Right renal cortex interstitium (tissue), 3 donors: Measurements from ENCODE around the gene PLEKHM1. TPM values are rescaled to one million over a fixed set of nuclear protein-coding genes. Genes with fewer than 3 reads are reported as not detected.
"Not testable (repeated sequence)": the region's sequence is repeated elsewhere in the genome, so short reads cannot be mapped to it uniquely, and the experiment has no call there.

ENCODE experiments used
- DNase-seq, 3 donors: peaks; one replicate each; pipeline ENCODE4 v3.0.0-alpha.2; 2013; ENCODE audit warnings: low read depth in 3 of 3, low spot score in 2 of 3
- polyA plus RNA-seq, 3 donors: library from polyadenylated mRNA; unstranded; fragments of 120-200 nt; gene quantifications; one replicate each; pipeline ENCODE4 v1.2.1, GENCODE V29; 2013; ENCODE audit not compliant: insufficient read length in 3 of 3

Gene PLEKHM1
- polyA plus RNA-seq, 3 donors = 10.4 to 11.6 (median 11.5) TPM

- not testable (repeated sequence) for DNase-seq
Measured at GRCh38 chr17:45468293-45469203, 22.0 kb downstream of the PLEKHM1 start.

- not testable (repeated sequence) for DNase-seq
Measured at GRCh38 chr17:45461524-45462327, 28.8 kb downstream of the PLEKHM1 start.

- not testable (repeated sequence) for DNase-seq
Measured at GRCh38 chr17:45460422-45460821, 30.1 kb downstream of the PLEKHM1 start.

GRCh38 chr17:45454341-45454740 is 36.2 kb downstream of the PLEKHM1 start:
- not testable (repeated sequence) for DNase-seq

GRCh38 chr17:45453731-45454130 is 36.8 kb downstream of the PLEKHM1 start:
- DNase-seq = not testable (repeated sequence)

- DNase-seq = not testable (repeated sequence)
Measured at GRCh38 chr17:45453225-45453534, 37.3 kb downstream of the PLEKHM1 start.

- DNase-seq = not testable (repeated sequence)
Measured at GRCh38 chr17:45452329-45453224, 37.9 kb downstream of the PLEKHM1 start.

GRCh38 chr17:45451660-45452059 is 38.9 kb downstream of the PLEKHM1 start:
- not testable (repeated sequence) for DNase-seq

GRCh38 chr17:45451131-45451530 is 39.4 kb downstream of the PLEKHM1 start:
- DNase-seq = no peak

GRCh38 chr17:45449708-45450329 is 40.7 kb downstream of the PLEKHM1 start:
- DNase-seq = not testable (repeated sequence)

- not testable (repeated sequence) for DNase-seq
Measured at GRCh38 chr17:45449260-45449659, 41.3 kb downstream of the PLEKHM1 start.

GRCh38 chr17:45448483-45448882 is 42.0 kb downstream of the PLEKHM1 start:
- DNase-seq = not testable (repeated sequence)

GRCh38 chr17:45448066-45448465 is 42.5 kb downstream of the PLEKHM1 start:
- DNase-seq = not testable (repeated sequence)

GRCh38 chr17:45447650-45448049 is 42.9 kb downstream of the PLEKHM1 start:
- DNase-seq = not testable (repeated sequence)

GRCh38 chr17:45446872-45447625 is 43.5 kb downstream of the PLEKHM1 start:
- not testable (repeated sequence) for DNase-seq

- not testable (repeated sequence) for DNase-seq
Measured at GRCh38 chr17:45445901-45446743, 44.4 kb downstream of the PLEKHM1 start.

GRCh38 chr17:45444856-45445820 is 45.4 kb downstream of the PLEKHM1 start:
- not testable (repeated sequence) for DNase-seq
